A673 (cell line): ENCODE measurements around the gene HPCAL4.

ENCODE experiments used
- CTCF ChIP-seq: fragments of 300-800, 200-600 bp; sonication (generic); conservative IDR thresholded peaks from 2 replicates; pipeline ENCODE4 v1.5.1; 2017; ENCODE audit warnings: low read depth, mild to moderate bottlenecking, antibody characterized with exemption, low read length, moderate library complexity, mixed read lengths
- EZH2 ChIP-seq: fragments of 200-600 bp; sonication (generic); IDR thresholded peaks from 2 replicates; pipeline ENCODE4 v1.6.1; 2017; ENCODE audit warnings: borderline replicate concordance, low read depth, mild to moderate bottlenecking, mixed read lengths, antibody characterized with exemption, low read length; ENCODE audit not compliant: poor library complexity, severe bottlenecking

- TF ChIP-seq CTCF (no peak), EZH2 (no peak)
Measured at GRCh38 chr1:39711966-39712340, 20.7 kb upstream of the HPCAL4 start.
